CD8-positive, alpha-beta memory T cell (primary cell): ENCODE measurements around the gene NKAIN2. TPM values are rescaled to one million over a fixed set of nuclear protein-coding genes. Genes with fewer than 3 reads are reported as not detected.

Experiments used
- CTCF ChIA-PET: fragments of 350-600 bp; sonication (Branson Sonifier 250); formaldehyde crosslinking; loops from one replicate; lab custom pipeline; 2021; ENCODE audit warnings: antibody characterized with exemption; lab: Charles Lee
- POLR2A ChIA-PET: fragments of 350-600 bp; sonication (Branson Sonifier 250); formaldehyde crosslinking; loops from one replicate; lab custom pipeline; 2021; ENCODE audit warnings: antibody characterized with exemption; lab: Charles Lee
- DNase-seq, 5 donors: peaks; one replicate each; pipeline versions ENCODE4 v3.0.0 to v3.0.0-alpha.2; 2020 to 2022; ENCODE audit warnings: mixed read lengths in 1 of 5
- H3K27ac ChIP-seq: one replicate; pipeline ENCODE4 v1.7.0; 2013; ENCODE audit warnings: low read depth, mild to moderate bottlenecking, low read length, moderate library complexity
- H3K27me3 ChIP-seq: 2 replicates; pipeline ENCODE4 v1.7.0; 2013; ENCODE audit warnings: low read length, mild to moderate bottlenecking; ENCODE audit not compliant: insufficient read depth, poor library complexity, severe bottlenecking
- H3K36me3 ChIP-seq: 2 replicates; pipeline ENCODE4 v1.7.0; 2013; ENCODE audit warnings: mild to moderate bottlenecking, low read length, moderate library complexity; ENCODE audit not compliant: insufficient read depth
- H3K4me1 ChIP-seq: 2 replicates; pipeline ENCODE4 v1.7.0; 2013; ENCODE audit warnings: mild to moderate bottlenecking, low read length, moderate library complexity; ENCODE audit not compliant: insufficient read depth
- H3K4me3 ChIP-seq: 2 replicates; pipeline ENCODE4 v1.7.0; 2013; ENCODE audit warnings: mild to moderate bottlenecking, low read length
- H3K9me3 ChIP-seq: 2 replicates; pipeline ENCODE4 v1.7.0; 2013; ENCODE audit warnings: mild to moderate bottlenecking, low read length
- H3K27ac Mint-ChIP-seq, 8 donors: one replicate each; pipeline ENCODE4 v1.8.0; 2020 to 2021; ENCODE audit warnings: mixed read lengths in 8 of 8, mild to moderate bottlenecking in 6 of 8, inconsistent platforms in 3 of 8, moderate library complexity in 3 of 8
- H3K27me3 Mint-ChIP-seq, 2 donors: one replicate each; pipeline ENCODE4 v1.8.0; 2020 to 2021; ENCODE audit warnings: mixed read lengths in 2 of 2, mild to moderate bottlenecking in 1 of 2, moderate library complexity in 1 of 2
- H3K36me3 Mint-ChIP-seq, 3 donors: one replicate each; pipeline ENCODE4 v1.8.0; 2020 to 2021; ENCODE audit warnings: mixed read lengths in 3 of 3, inconsistent platforms in 1 of 3, mild to moderate bottlenecking in 1 of 3
- H3K4me1 Mint-ChIP-seq, 3 donors: one replicate each; pipeline ENCODE4 v1.8.0; 2020 to 2021; ENCODE audit warnings: mixed read lengths in 3 of 3, inconsistent platforms in 1 of 3, mild to moderate bottlenecking in 1 of 3
- H3K4me3 Mint-ChIP-seq, 7 donors: one replicate each; pipeline ENCODE4 v1.8.0; 2020 to 2021; ENCODE audit warnings: mixed read lengths in 7 of 7, mild to moderate bottlenecking in 6 of 7, moderate library complexity in 4 of 7, inconsistent platforms in 2 of 7
- H3K9me3 Mint-ChIP-seq, 5 donors: one replicate each; pipeline ENCODE4 v1.8.0; 2020 to 2022; ENCODE audit warnings: mixed read lengths in 5 of 5, mild to moderate bottlenecking in 3 of 5, moderate library complexity in 2 of 5, inconsistent platforms in 1 of 5
- polyA plus RNA-seq: library from polyadenylated mRNA; unstranded; fragments of 300-500 nt; fragmentation: Illumina TruSeq; gene quantifications from one replicate; pipeline ENCODE4 v1.2.3, GENCODE V29; 2021
- total RNA-seq, 2 experiments: library from RNA; stranded (reverse); gene quantifications; one replicate each; pipeline ENCODE4 v1.2.3, GENCODE V29; 2021

NKAIN2 gene
- total and polyA plus RNA-seq, 3 experiments from 2014 or later = not detected

- no peak for DNase-seq
- CTCF ChIA-PET = no interaction called here
- H3K4me3 ChIP-seq = no peak overlapping the region
- Mint-ChIP-seq H3K36me3 (no peaks in the 10 kb centered on the region), H3K4me3 (no peak overlapping the region), H3K9me3 (peaks cover 0 to 3% (median 0%) of the 10 kb centered on the region in 5 donors), H3K4me1 (no peaks in the 10 kb centered on the region), H3K27me3 (peaks cover 0 to 3% of the 10 kb centered on the region in 2 donors), H3K27ac (no peak overlapping the region)
- POLR2A ChIA-PET = no interaction called here
- no peaks in the 10 kb centered on the region for H3K4me1 ChIP-seq
- H3K27me3 ChIP-seq = no peaks in the 10 kb centered on the region
- no peaks in the 10 kb centered on the region for H3K9me3 ChIP-seq
- no peaks in the 10 kb centered on the region for H3K36me3 ChIP-seq
- H3K27ac ChIP-seq = no peak overlapping the region
Measured at GRCh38 chr6:124866040-124866439, 1062.4 kb downstream of the NKAIN2 start.

GRCh38 chr6:124867121-124867520 lies 1063.5 kb downstream of the NKAIN2 start:
- DNase-seq = no peak
- POLR2A ChIA-PET = no interaction called here
- CTCF ChIA-PET = no interaction called here
- Histone ChIP-seq H3K9me3 (no peaks in the 10 kb centered on the region), H3K4me3 (no peak overlapping the region), H3K27ac (no peak overlapping the region), H3K36me3 (no peaks in the 10 kb centered on the region), H3K27me3 (no peaks in the 10 kb centered on the region), H3K4me1 (no peaks in the 10 kb centered on the region)
- Mint-ChIP-seq H3K27me3 (peaks cover 0 to 3% of the 10 kb centered on the region in 2 donors), H3K27ac (no peak overlapping the region), H3K36me3 (no peaks in the 10 kb centered on the region), H3K4me1 (no peaks in the 10 kb centered on the region), H3K4me3 (no peak overlapping the region), H3K9me3 (peaks cover 0 to 3% (median 0%) of the 10 kb centered on the region in 5 donors)

- Mint-ChIP-seq H3K9me3 (peaks cover 0 to 3% (median 0%) of the 10 kb centered on the region in 5 donors), H3K27ac (no peak overlapping the region), H3K4me3 (no peak overlapping the region), H3K36me3 (no peaks in the 10 kb centered on the region), H3K4me1 (no peaks in the 10 kb centered on the region), H3K27me3 (peaks cover 0 to 3% of the 10 kb centered on the region in 2 donors)
- H3K27me3 ChIP-seq = no peaks in the 10 kb centered on the region
- no peaks in the 10 kb centered on the region for H3K4me1 ChIP-seq
- no peak for DNase-seq
- no peak overlapping the region for H3K27ac ChIP-seq
- ChIA-PET CTCF (no interaction called here), POLR2A (no interaction called here)
- no peaks in the 10 kb centered on the region for H3K9me3 ChIP-seq
- H3K36me3 ChIP-seq = no peaks in the 10 kb centered on the region
- H3K4me3 ChIP-seq = no peak overlapping the region
Measured at GRCh38 chr6:124868481-124868880, 1064.8 kb downstream of the NKAIN2 start.

GRCh38 chr6:124869416-124869815 lies 1065.8 kb downstream of the NKAIN2 start:
- H3K27ac ChIP-seq = no peak overlapping the region
- Mint-ChIP-seq H3K36me3 (no peaks in the 10 kb centered on the region), H3K27ac (no peak overlapping the region), H3K4me1 (no peaks in the 10 kb centered on the region), H3K9me3 (peaks cover 0 to 3% (median 0%) of the 10 kb centered on the region in 5 donors), H3K4me3 (no peak overlapping the region), H3K27me3 (peaks cover 0 to 2% of the 10 kb centered on the region in 2 donors)
- no peak overlapping the region for H3K4me3 ChIP-seq
- H3K36me3 ChIP-seq = no peaks in the 10 kb centered on the region
- POLR2A ChIA-PET = no interaction called here
- H3K27me3 ChIP-seq = no peaks in the 10 kb centered on the region
- H3K9me3 ChIP-seq = no peaks in the 10 kb centered on the region
- CTCF ChIA-PET = no interaction called here
- DNase-seq = no peak
- no peaks in the 10 kb centered on the region for H3K4me1 ChIP-seq

GRCh38 chr6:124870611-124871459 lies 1067.2 kb downstream of the NKAIN2 start:
- H3K27ac Mint-ChIP-seq = no peak overlapping the region
- ChIA-PET CTCF (interaction anchor here (1.0 to 1.2 kb wide), 2 partner anchors 243 to 244 kb away, joined by 3 read pairs; no protein-coding TSS in a partner anchor), POLR2A (no interaction called here)
- no peaks in the 10 kb centered on the region for H3K36me3 ChIP-seq
- no peaks in the 10 kb centered on the region for H3K36me3 Mint-ChIP-seq
- no peaks in the 10 kb centered on the region for H3K9me3 ChIP-seq
- H3K4me1 ChIP-seq = no peaks in the 10 kb centered on the region
- H3K4me3 ChIP-seq = no peak overlapping the region
- peaks cover 0 to 2% of the 10 kb centered on the region in 2 donors for H3K27me3 Mint-ChIP-seq
- H3K27ac ChIP-seq = no peak overlapping the region
- peaks cover 0 to 2% (median 0%) of the 10 kb centered on the region in 5 donors for H3K9me3 Mint-ChIP-seq
- no peaks in the 10 kb centered on the region for H3K27me3 ChIP-seq
- H3K4me3 Mint-ChIP-seq = no peak overlapping the region
- H3K4me1 Mint-ChIP-seq = no peaks in the 10 kb centered on the region
- DNase-seq = no peak

- Histone ChIP-seq H3K4me1 (no peaks in the 10 kb centered on the region), H3K4me3 (no peak overlapping the region), H3K9me3 (no peaks in the 10 kb centered on the region), H3K36me3 (no peaks in the 10 kb centered on the region), H3K27ac (no peak overlapping the region), H3K27me3 (no peaks in the 10 kb centered on the region)
- Mint-ChIP-seq H3K9me3 (peaks cover 0 to 3% (median 0%) of the 10 kb centered on the region in 5 donors), H3K27me3 (peaks cover 0 to 2% of the 10 kb centered on the region in 2 donors), H3K4me3 (no peak overlapping the region), H3K4me1 (no peaks in the 10 kb centered on the region), H3K36me3 (no peaks in the 10 kb centered on the region), H3K27ac (no peak overlapping the region)
- POLR2A ChIA-PET = no interaction called here
- no peak for DNase-seq
- CTCF ChIA-PET = no interaction called here
Measured at GRCh38 chr6:124872361-124873065, 1068.8 kb downstream of the NKAIN2 start.

GRCh38 chr6:124873066-124873410 lies 1069.4 kb downstream of the NKAIN2 start:
- H3K36me3 Mint-ChIP-seq = no peaks in the 10 kb centered on the region
- CTCF ChIA-PET = no interaction called here

More at GRCh38 chr6:124873066-124873410, 1069.4 kb downstream of the NKAIN2 start:
- peaks cover 0 to 3% (median 0%) of the 10 kb centered on the region in 5 donors for H3K9me3 Mint-ChIP-seq
- no peaks in the 10 kb centered on the region for H3K4me1 ChIP-seq
- H3K36me3 ChIP-seq = no peaks in the 10 kb centered on the region
- H3K9me3 ChIP-seq = no peaks in the 10 kb centered on the region
- no peaks in the 10 kb centered on the region for H3K4me1 Mint-ChIP-seq
- POLR2A ChIA-PET = no interaction called here
- DNase-seq = no peak
- H3K4me3 ChIP-seq = no peak overlapping the region
- H3K4me3 Mint-ChIP-seq = no peak overlapping the region
- H3K27ac ChIP-seq = no peak overlapping the region
- no peaks in the 10 kb centered on the region for H3K27me3 ChIP-seq
- H3K27me3 Mint-ChIP-seq = peaks cover 0 to 2% of the 10 kb centered on the region in 2 donors
- H3K27ac Mint-ChIP-seq = no peak overlapping the region
